K562 (cell line): ENCODE data around the gene EVC. TPM values are rescaled to one million over a fixed set of nuclear protein-coding genes. Genes with fewer than 3 reads are reported as not detected.

Experiments used
- ATAC-seq: fragments of 200-7000 bp; cut with Tn5 transposase; 3 replicates; pipeline ENCODE4 v1.9.1; 2020; ENCODE audit warnings: moderate library complexity
- BruUV-seq: library from RNA; stranded (reverse); fragments of 400-500 nt; replicated peaks from 2 replicates; lab custom pipeline; 2021; lab: Mats Ljungman, UMichigan
- CTCF ChIA-PET: fragments of 300-600 bp; formaldehyde crosslinking; extraction: SDS; loops from one replicate; lab custom pipeline; 2021; ENCODE audit warnings: low intra/inter-chr PET ratio; lab: Yijun Ruan, JAX
- POLR2A ChIA-PET: fragments of 300-600, 350-650 bp; sonication (Branson Sonifier 250); formaldehyde crosslinking; extraction: SDS; loops from one replicate; lab custom pipeline; 2021; ENCODE audit warnings: antibody characterized with exemption, inconsistent platforms; lab: Yijun Ruan, JAX
- DNase-seq, 4 experiments: peaks; one replicate each; pipeline versions ENCODE4 v3.0.0 to v3.0.0-alpha.2; 2011 to 2018; ENCODE audit warnings: low spot score in 3 of 4, mixed read lengths in 3 of 4; ENCODE audit errors: extremely low read depth in 1 of 4
- FAIRE-seq: peaks from 2 replicates; lab custom pipeline; 2011; peaks lifted over from hg19 to GRCh38; lab: Jason Lieb, UNC
- H2AFZ ChIP-seq: 2 replicates; pipeline ENCODE4 v1.6.0; 2011; ENCODE audit warnings: low read depth, low read length, control low read depth, inconsistent platforms
- H3K27ac ChIP-seq: fragments of 200-600 bp; 3 replicates; pipeline ENCODE4 v1.8.0; 2011; ENCODE audit warnings: low read depth, mild to moderate bottlenecking, control low read depth, inconsistent platforms, low read length, moderate library complexity, mixed read lengths; ENCODE audit errors: extremely low read depth
- H3K27me3 ChIP-seq, 2 experiments: fragments of 300-600 bp in 1 of 2; 2 replicates in 1 of 2; 3 replicates in 1 of 2; pipeline versions ENCODE4 v1.6.0 to v1.8.0; 2011; ENCODE audit warnings: inconsistent platforms in 2 of 2, low read length in 2 of 2, mild to moderate bottlenecking in 1 of 2, mixed read lengths in 1 of 2, moderate library complexity in 1 of 2; ENCODE audit not compliant: control insufficient read depth in 2 of 2, insufficient read depth in 2 of 2
- H3K36me3 ChIP-seq: fragments of 300-600 bp; 3 replicates; pipeline ENCODE4 v1.8.0; 2011; ENCODE audit warnings: mild to moderate bottlenecking, low read length, inconsistent platforms; ENCODE audit not compliant: control insufficient read depth, insufficient read depth
- H3K4me1 ChIP-seq, 2 experiments: fragments of 200-600 bp in 1 of 2; replicated peaks in 1 of 2; 2 replicates in 1 of 2; 3 replicates in 1 of 2; pipeline versions ENCODE4 v1.5.1 to v1.8.0; 2011; ENCODE audit warnings: inconsistent platforms in 2 of 2, low read length in 2 of 2, mild to moderate bottlenecking in 1 of 2, mixed read lengths in 1 of 2, moderate library complexity in 1 of 2; ENCODE audit not compliant: control insufficient read depth in 2 of 2, insufficient read depth in 2 of 2
- H3K4me2 ChIP-seq: 2 replicates; pipeline ENCODE4 v1.6.1; 2011; ENCODE audit warnings: low read length, control low read depth, inconsistent platforms, mixed read lengths; ENCODE audit not compliant: insufficient read depth
- H3K4me3 ChIP-seq: fragments of 200-600 bp; sonication (generic), shearing (Covaris generic); 2 replicates; pipeline ENCODE4 v1.5.1; 2016; ENCODE audit warnings: control low read depth, inconsistent platforms
- H3K79me2 ChIP-seq: fragments of 200-600 bp; 3 replicates; pipeline ENCODE4 v1.8.0; 2011; ENCODE audit warnings: low read length, inconsistent platforms; ENCODE audit not compliant: control insufficient read depth, insufficient read depth
- H3K9ac ChIP-seq, 2 experiments: 2 replicates each; pipeline versions ENCODE4 v1.6.0 to v1.6.1; 2011; ENCODE audit warnings: low read depth in 2 of 2, low read length in 2 of 2, control low read depth in 1 of 2, inconsistent platforms in 1 of 2, mild to moderate bottlenecking in 1 of 2, mixed read lengths in 1 of 2; ENCODE audit not compliant: insufficient read depth in 1 of 2
- H3K9me1 ChIP-seq: one replicate; pipeline ENCODE4 v1.6.0; 2011; ENCODE audit warnings: inconsistent platforms, mild to moderate bottlenecking, low read length, moderate library complexity; ENCODE audit not compliant: control insufficient read depth, insufficient read depth
- H3K9me3 ChIP-seq: replicated peaks from 2 replicates; pipeline ENCODE4 v1.5.1; 2011; ENCODE audit warnings: low read depth, low read length, inconsistent platforms; ENCODE audit not compliant: control insufficient read depth, insufficient read depth
- H4K20me1 ChIP-seq: replicated peaks from 2 replicates; pipeline ENCODE4 v1.6.1; 2011; ENCODE audit warnings: low read length, inconsistent platforms, mixed read lengths; ENCODE audit not compliant: control insufficient read depth, insufficient read depth
- FOXJ3 ChIP-seq: sonication (generic); formaldehyde crosslinking; IDR thresholded peaks from 2 replicates; pipeline ENCODE4 v1.4.0; 2020; ENCODE audit warnings: mild to moderate bottlenecking, missing genetic modification reagents
- MED1 ChIP-seq: sonication (generic); formaldehyde crosslinking; IDR thresholded peaks from 2 replicates; pipeline ENCODE4 v1.8.1; 2023; ENCODE audit warnings: missing genetic modification reagents, borderline replicate concordance
- NCOA6 ChIP-seq: fragments of 450-650 bp; IDR thresholded peaks from 2 replicates; pipeline ENCODE4 v1.6.1; 2017; ENCODE audit warnings: mild to moderate bottlenecking
- SMARCA4 ChIP-seq: fragments of 450-650 bp; IDR thresholded peaks from 2 replicates; pipeline ENCODE4 v1.6.1; 2016
- TEAD1 ChIP-seq, 2 experiments: fragments of 450-650 bp in 1 of 2; sonication (generic) in 1 of 2; formaldehyde crosslinking; IDR thresholded peaks; 2 replicates each; pipeline versions ENCODE4 v1.4.0 to v1.8.0; 2020 to 2022; ENCODE audit warnings: mild to moderate bottlenecking in 2 of 2, missing genetic modification reagents in 1 of 2
- ZBTB40 ChIP-seq, 2 experiments: fragments of 450-650 bp in 1 of 2; sonication (generic) in 1 of 2; formaldehyde crosslinking in 1 of 2; IDR thresholded peaks; 2 replicates each; pipeline versions ENCODE4 v1.7.1 to v1.9.0; 2016 to 2022; ENCODE audit warnings: inconsistent platforms in 1 of 2, mild to moderate bottlenecking in 1 of 2, missing genetic modification reagents in 1 of 2
- ZBTB7A ChIP-seq: IDR thresholded peaks from 2 replicates; pipeline ENCODE4 v1.6.1; 2011; ENCODE audit warnings: low read depth, mild to moderate bottlenecking, low read length, moderate library complexity, borderline replicate concordance; ENCODE audit not compliant: control insufficient read depth
- WGBS: fragments of 100-300 bp; shearing (Covaris generic); methylation state at CpG from one replicate; pipeline ENCODE4 v1.1.6; 2016; ENCODE audit warnings: low coverage, mixed read lengths; ENCODE audit not compliant: insufficient coverage; ENCODE audit errors: missing lambda C conversion rate; 5-methylcytosine and 5-hydroxymethylcytosine counted together
- in situ Hi-C: fragments of 300-500 bp; cut with MboI; formaldehyde crosslinking; loops from 4 replicates; pipeline ENCODE4 v1.15.0; 2018; ENCODE audit warnings: inconsistent platforms, mixed read lengths
- intact Hi-C: fragments of 100-400 bp; cut with micrococcal nuclease; formaldehyde crosslinking; loops from 2 replicates; pipeline ENCODE4 v1.14.2; 2022
- polyA plus RNA-seq, 8 experiments: library from polyadenylated mRNA; depleted of rRNA in 4 of 8; stranded (reverse) in 5 of 8; unstranded in 3 of 8; fragments of >200 nt; fragmentation: Nextera tagmentation in 2 of 8; fragmentation: Illumina TruSeq in 1 of 8; extraction: Ambion mirVana in 2 of 8; extraction: Trizol in 1 of 8; gene quantifications; 2 replicates each; pipeline versions ENCODE4 v1.2.1 to v1.2.3, GENCODE V29; 2011 to 2014; ENCODE audit warnings: inconsistent platforms in 1 of 8, missing spikeins in 1 of 8
- total RNA-seq, 7 experiments: library from RNA; depleted of rRNA in 6 of 7; stranded (reverse); fragments of >200 nt in 6 of 7; fragmentation: Illumina TruSeq in 2 of 7; extraction: Trizol in 2 of 7; gene quantifications; 2 replicates each; pipeline versions ENCODE4 v1.2.1 to v1.2.3, GENCODE V29; 2011 to 2021; ENCODE audit warnings: low replicate concordance in 1 of 7

The EVC gene
- total and polyA plus RNA-seq, 9 of the 15 experiments (the other 6 are each of a cell fraction or from before 2014, with no cell fraction given) = 0.03 to 3.2 (median 1.1) TPM

- DNase-seq (no peak), FAIRE-seq (no peak), ATAC-seq (no peak)
- no peak overlapping the region for H3K27ac ChIP-seq
- no peak overlapping the region for H2AFZ ChIP-seq
- in situ Hi-C loops = no loop called here
- no peaks in the 10 kb centered on the region for H3K36me3 ChIP-seq
- no peaks in the 10 kb centered on the region for H3K4me1 ChIP-seq
- H4K20me1 ChIP-seq = no peaks in the 10 kb centered on the region
- H3K9ac ChIP-seq = no peak overlapping the region
- H3K79me2 ChIP-seq = no peaks in the 10 kb centered on the region
- intact Hi-C loops = no loop called here
- H3K27me3 ChIP-seq = no peaks in the 10 kb centered on the region
- 4% methylated on average over 5 of the region's 5 CpGs for WGBS
- no peaks in the 10 kb centered on the region for H3K9me3 ChIP-seq
- H3K9me1 ChIP-seq = no peaks in the 10 kb centered on the region
- ChIA-PET POLR2A (no interaction called here), CTCF (no interaction called here)
- no peak overlapping the region for H3K4me2 ChIP-seq
- BruUV-seq = no TSS peak
- H3K4me3 ChIP-seq = no peak overlapping the region
- no peak for TF ChIP-seq ZBTB7A
- no peak for TF ChIP-seq TEAD1 (CRISPR knock-in tag; IDR thresholded peaks at IDR 0.05)
- TF ChIP-seq FOXJ3 = no peak
- no peak for TF ChIP-seq MED1 (CRISPR knock-in tag)
- no peak for TF ChIP-seq NCOA6
- no peak for TF ChIP-seq ZBTB40 (IDR thresholded peaks at IDR 0.05)
- TF ChIP-seq ZBTB40 (CRISPR knock-in tag; IDR thresholded peaks at IDR 0.05) = no peak
- TF ChIP-seq SMARCA4 = no peak
Observed at GRCh38 chr4:5700459-5700858, 10.5 kb upstream of the EVC start.
